Measurements from ENCODE around the gene SNRNP48.

The SNRNP48 gene

DNA sequence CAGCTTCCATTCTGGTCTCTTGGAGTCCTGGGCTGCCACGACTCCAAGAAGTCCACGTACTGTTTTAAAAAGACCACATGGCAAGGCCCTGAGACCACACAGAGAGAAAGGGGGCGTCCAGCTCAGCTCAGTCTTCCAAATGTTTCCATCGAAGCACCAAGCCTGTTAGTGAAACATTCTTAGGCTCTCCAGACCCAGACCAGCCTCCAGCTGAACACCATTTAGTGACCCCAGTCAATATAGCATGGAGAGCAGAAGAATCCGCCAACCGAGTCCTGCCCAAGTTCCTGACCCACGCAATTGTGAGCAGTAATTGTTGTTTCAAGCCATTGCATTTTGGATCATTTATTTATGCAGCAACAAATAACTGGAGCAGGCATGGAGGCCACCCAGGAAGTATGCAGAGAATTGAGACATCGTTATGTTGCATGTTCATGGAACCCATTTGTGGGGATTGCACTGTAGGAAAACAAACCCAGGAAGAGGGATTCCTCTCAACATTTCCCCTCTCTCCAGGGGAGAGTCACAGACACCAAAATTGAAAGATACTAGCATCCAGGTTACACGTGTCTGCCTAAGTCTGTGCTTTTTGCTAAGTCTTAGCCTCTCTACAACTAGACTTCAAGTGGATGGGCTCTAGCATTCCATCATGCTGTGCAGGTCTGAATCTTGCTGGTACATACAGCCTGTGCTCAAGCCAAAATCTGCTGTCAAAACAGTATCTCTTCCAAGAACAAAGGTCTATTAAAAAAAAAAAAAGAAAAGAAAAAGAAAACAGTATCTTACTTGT, 42.7 kb downstream of the SNRNP48 start:
- Histone ChIP-seq H3K4me1 (ENCODE audit: low read depth, poor library complexity, severe bottlenecking) (no peaks in the 10 kb centered on the region), H4K20me1 (ENCODE audit: insufficient read depth) (no peaks in the 10 kb centered on the region)

DNA sequence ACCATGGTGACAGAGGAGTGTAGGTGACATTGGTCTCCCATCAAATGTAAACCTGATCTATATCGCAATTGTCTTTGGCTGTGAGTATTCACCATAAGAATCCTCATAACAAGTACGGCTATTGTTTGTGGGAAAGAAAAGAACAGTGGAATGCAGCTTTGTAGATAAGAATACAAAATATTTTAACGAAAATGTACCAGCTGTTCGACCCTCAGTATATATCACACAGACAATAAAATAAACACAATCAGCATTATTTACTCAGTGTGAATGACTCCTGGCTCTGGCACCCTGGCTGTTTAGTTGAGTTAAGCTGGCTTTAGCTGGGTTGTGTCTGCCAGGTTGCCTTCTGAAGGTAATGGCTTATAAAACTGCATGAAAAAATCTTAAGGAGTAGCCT, 43.4 kb downstream of the SNRNP48 start:
- no peaks in the 10 kb centered on the region for H3K36me3 ChIP-seq (ENCODE audit: insufficient read depth)
- H3K9ac ChIP-seq, result no peak overlapping the region
- no peaks in the 10 kb centered on the region for H4K20me1 ChIP-seq (ENCODE audit: insufficient read depth)
- no peaks in the 10 kb centered on the region for H3K79me2 ChIP-seq (ENCODE audit: insufficient read depth, low read depth)
- H3K27me3 ChIP-seq (ENCODE audit: insufficient read depth, low read depth), result no peaks in the 10 kb centered on the region
- no peak overlapping the region for H3K27ac ChIP-seq
- TF ChIP-seq CTCF (conservative IDR thresholded peaks at IDR 0.05; ENCODE audit: low read depth, low read length), result no peak
- no peak overlapping the region for H2AFZ ChIP-seq (ENCODE audit: low read depth)
- H3K4me1 ChIP-seq (ENCODE audit: low read depth, poor library complexity, severe bottlenecking), result no peaks in the 10 kb centered on the region
- no peak overlapping the region for H3K4me3 ChIP-seq (IDR thresholded peaks at IDR 0.05; ENCODE audit: insufficient read depth, low read depth, low read length)
- no peak overlapping the region for H3K4me2 ChIP-seq

More for the DNA sequence above, 42.7 kb downstream of the SNRNP48 start:
- Histone ChIP-seq H3K27me3 (ENCODE audit: insufficient read depth, low read depth) (no peaks in the 10 kb centered on the region), H3K36me3 (ENCODE audit: insufficient read depth) (no peaks in the 10 kb centered on the region), H3K9ac (no peak overlapping the region), H3K79me2 (ENCODE audit: insufficient read depth, low read depth) (no peaks in the 10 kb centered on the region), H3K4me2 (no peak overlapping the region), H2AFZ (ENCODE audit: low read depth) (no peak overlapping the region), H3K27ac (no peak overlapping the region), H3K4me3 (IDR thresholded peaks at IDR 0.05; ENCODE audit: insufficient read depth, low read depth, low read length) (no peak overlapping the region)
- TF ChIP-seq CTCF (conservative IDR thresholded peaks at IDR 0.05; ENCODE audit: low read depth, low read length), result no peak

DNA sequence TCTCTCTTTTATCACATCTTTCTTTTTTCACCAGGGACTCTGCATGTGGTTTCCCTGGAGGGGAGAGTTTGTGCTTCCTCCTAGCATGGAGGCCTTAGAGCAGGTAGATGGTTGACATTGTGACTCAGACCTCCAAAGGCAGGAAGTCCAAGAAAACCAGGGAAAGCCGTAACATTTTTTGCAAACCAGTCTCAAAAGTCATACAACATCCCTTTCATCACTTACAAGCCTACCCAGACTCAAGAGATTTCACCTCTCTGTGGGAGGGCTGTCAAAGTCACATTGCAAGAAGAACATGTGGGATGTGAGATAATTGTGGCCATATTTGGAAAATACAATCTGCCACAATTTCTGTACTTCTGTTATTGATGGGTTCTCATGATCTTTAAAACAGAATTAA, 46.2 kb downstream of the SNRNP48 start:
- no peaks in the 10 kb centered on the region for H3K79me2 ChIP-seq (ENCODE audit: insufficient read depth, low read depth)
- H3K4me2 ChIP-seq, result no peak overlapping the region
- H4K20me1 ChIP-seq (ENCODE audit: insufficient read depth), result no peaks in the 10 kb centered on the region
- H3K36me3 ChIP-seq (ENCODE audit: insufficient read depth), result no peaks in the 10 kb centered on the region
- H2AFZ ChIP-seq (ENCODE audit: low read depth), result no peak overlapping the region
- H3K27me3 ChIP-seq (ENCODE audit: insufficient read depth, low read depth), result no peaks in the 10 kb centered on the region
- H3K9ac ChIP-seq, result no peak overlapping the region
- H3K4me3 ChIP-seq (IDR thresholded peaks at IDR 0.05; ENCODE audit: insufficient read depth, low read depth, low read length), result no peak overlapping the region
- TF ChIP-seq CTCF (conservative IDR thresholded peaks at IDR 0.05; ENCODE audit: low read depth, low read length), result no peak
- H3K4me1 ChIP-seq (ENCODE audit: low read depth, poor library complexity, severe bottlenecking), result no peaks in the 10 kb centered on the region
- H3K27ac ChIP-seq, result no peak overlapping the region

DNA sequence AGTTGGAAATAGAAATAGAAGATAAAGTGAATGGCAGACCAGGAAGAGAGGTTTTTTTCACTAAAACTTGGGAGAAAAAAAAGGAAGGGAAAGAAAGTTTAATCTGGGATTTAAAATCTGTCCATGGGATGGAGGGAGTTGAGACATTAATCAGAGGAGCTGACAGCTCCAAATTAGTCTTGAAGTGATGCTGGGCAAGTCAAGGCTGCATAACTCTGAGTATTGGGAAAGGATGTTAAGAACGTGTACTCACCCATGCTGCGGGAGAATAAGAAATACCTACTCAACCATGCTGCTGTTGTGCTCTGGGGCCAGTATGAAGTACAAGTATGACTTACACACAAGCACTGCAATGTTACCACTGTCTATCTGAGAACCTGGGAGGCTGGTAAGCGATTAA, 47.5 kb downstream of the SNRNP48 start:
- H3K79me2 ChIP-seq (ENCODE audit: insufficient read depth, low read depth), result no peaks in the 10 kb centered on the region
- no peak overlapping the region for H3K4me3 ChIP-seq (IDR thresholded peaks at IDR 0.05; ENCODE audit: insufficient read depth, low read depth, low read length)
- H3K27ac ChIP-seq, result no peak overlapping the region
- H3K9ac ChIP-seq, result no peak overlapping the region
- H3K36me3 ChIP-seq (ENCODE audit: insufficient read depth), result no peaks in the 10 kb centered on the region
- H3K4me1 ChIP-seq (ENCODE audit: low read depth, poor library complexity, severe bottlenecking), result no peaks in the 10 kb centered on the region
- TF ChIP-seq CTCF (conservative IDR thresholded peaks at IDR 0.05; ENCODE audit: low read depth, low read length), result no peak
- no peaks in the 10 kb centered on the region for H4K20me1 ChIP-seq (ENCODE audit: insufficient read depth)
- H3K4me2 ChIP-seq, result no peak overlapping the region
- no peaks in the 10 kb centered on the region for H3K27me3 ChIP-seq (ENCODE audit: insufficient read depth, low read depth)
- H2AFZ ChIP-seq (ENCODE audit: low read depth), result no peak overlapping the region

Measured in KMS-11 (cell line).